Ovary (tissue), 9 donors: ENCODE results near the gene NDUFV2. TPM values are rescaled to one million over a fixed set of nuclear protein-coding genes. Genes with fewer than 3 reads are reported as not detected.

Experiments
- DNase-seq, 5 donors: peaks; one replicate each; pipeline ENCODE4 v3.0.0-alpha.2; 2019 to 2020
- H3K27ac ChIP-seq, 2 donors: fragments of 200-600 bp; one replicate each; pipeline versions ENCODE4 v1.5.1 to v1.8.0; 2019 to 2022
- H3K27me3 ChIP-seq: fragments of 200-600 bp; one replicate; pipeline ENCODE4 v1.8.0; 2022
- H3K36me3 ChIP-seq: fragments of 200-600 bp; sonication (generic); one replicate; pipeline ENCODE4 v1.5.1; 2019
- H3K4me1 ChIP-seq: one replicate; pipeline ENCODE4 v1.8.1; 2013; ENCODE audit warnings: mild to moderate bottlenecking, moderate library complexity; ENCODE audit not compliant: insufficient read depth
- H3K4me3 ChIP-seq: fragments of 200-600 bp; sonication (generic); one replicate; pipeline ENCODE4 v1.5.1; 2017
- H3K9me3 ChIP-seq, 2 donors: fragments of 200-600 bp in 1 of 2; sonication (generic) in 1 of 2; one replicate each; pipeline versions ENCODE4 v1.5.1 to v1.8.1; 2013 to 2019; ENCODE audit warnings: mild to moderate bottlenecking in 1 of 2, moderate library complexity in 1 of 2
- EP300 ChIP-seq: sonication (generic); formaldehyde crosslinking; IDR thresholded peaks from one replicate; pipeline ENCODE4 v1.6.1; 2017; ENCODE audit warnings: antibody characterized with exemption
- POLR2A ChIP-seq: fragments of 450-650 bp; IDR thresholded peaks from one replicate; pipeline ENCODE4 v1.6.1; 2017; ENCODE audit warnings: antibody characterized with exemption, mild to moderate bottlenecking, moderate library complexity
- whole genome bisulfite sequencing, 3 donors: extraction: QIAGEN DNeasy Blood & Tissue Kit in 1 of 3; methylation state at CpG; one replicate each; pipeline versions ENCODE4 v1.1.5 to v1.1.7; 2013 to 2017; 5-methylcytosine and 5-hydroxymethylcytosine counted together
- intact Hi-C, 4 donors: fragments of 100-400 bp; cut with DNase I; formaldehyde crosslinking; loops; one replicate each; pipeline versions ENCODE4 v1.11.0 to v1.15.1; 2022 to 2023
- polyA plus RNA-seq, 2 donors: library from polyadenylated mRNA; stranded (reverse); fragments of 200-250 nt in 1 of 2; fragments of 350-450 nt in 1 of 2; fragmentation: Illumina TruSeq in 1 of 2; extraction: RNeasy Lipid Tissue Mini Kit (QIAGEN cat#74804) in 1 of 2; gene quantifications; one replicate each; pipeline ENCODE4 v1.2.3, GENCODE V29; 2013 to 2014
- total RNA-seq, 7 donors: library from RNA; depleted of rRNA in 2 of 7; stranded (reverse); fragments of >200 nt in 2 of 7; fragmentation: NEBNext Ultra II Directional in 3 of 7; extraction: Animal tissue kit (Norgen Biotek cat#: 25700) in 3 of 7; gene quantifications; one replicate each; pipeline versions ENCODE4 v1.1.0 to v1.2.4, GENCODE V29; 2016 to 2023
- TF ChIP-seq, protein P1 (sequence below), 3 donors: fragments of 450-650 bp in 2 of 3; fragments of 200-600 bp in 1 of 3; IDR thresholded peaks; one replicate each; pipeline versions ENCODE4 v1.5.1 to v1.8.0; 2016 to 2022; ENCODE audit warnings: antibody characterized with exemption in 3 of 3, mild to moderate bottlenecking in 1 of 3
- donor health status: DM: no; HTN: no; CAD: no; lungs with moderate emphysema.
- donor health status: DM: no; HTN: no; CAD: no.
- donor health status: Bipolar disorder and iron deficiency.
- donor health status: DM: yes; HTN: yes; CAD: no.
- donor health status: DM: no; HTN: no; CAD: no.
- donor health status: DM: yes; HTN: yes; CAD: no.

NDUFV2 gene
- total and polyA plus RNA-seq, 9 donors = 59.7 to 135 (median 76.6) TPM

- Histone ChIP-seq H3K9me3 (no peaks in the 10 kb centered on the region), H3K27me3 (no peaks in the 10 kb centered on the region), H3K4me1 (no peaks in the 10 kb centered on the region), H3K27ac (no peak overlapping the region), H3K36me3 (no peaks in the 10 kb centered on the region), H3K4me3 (no peak overlapping the region)
- DNase-seq = no peak
- 51 to 53% (median 53%) methylated on average over 2 of the region's 2 CpGs for WGBS, 3 donors
- TF ChIP-seq, protein P1, sequence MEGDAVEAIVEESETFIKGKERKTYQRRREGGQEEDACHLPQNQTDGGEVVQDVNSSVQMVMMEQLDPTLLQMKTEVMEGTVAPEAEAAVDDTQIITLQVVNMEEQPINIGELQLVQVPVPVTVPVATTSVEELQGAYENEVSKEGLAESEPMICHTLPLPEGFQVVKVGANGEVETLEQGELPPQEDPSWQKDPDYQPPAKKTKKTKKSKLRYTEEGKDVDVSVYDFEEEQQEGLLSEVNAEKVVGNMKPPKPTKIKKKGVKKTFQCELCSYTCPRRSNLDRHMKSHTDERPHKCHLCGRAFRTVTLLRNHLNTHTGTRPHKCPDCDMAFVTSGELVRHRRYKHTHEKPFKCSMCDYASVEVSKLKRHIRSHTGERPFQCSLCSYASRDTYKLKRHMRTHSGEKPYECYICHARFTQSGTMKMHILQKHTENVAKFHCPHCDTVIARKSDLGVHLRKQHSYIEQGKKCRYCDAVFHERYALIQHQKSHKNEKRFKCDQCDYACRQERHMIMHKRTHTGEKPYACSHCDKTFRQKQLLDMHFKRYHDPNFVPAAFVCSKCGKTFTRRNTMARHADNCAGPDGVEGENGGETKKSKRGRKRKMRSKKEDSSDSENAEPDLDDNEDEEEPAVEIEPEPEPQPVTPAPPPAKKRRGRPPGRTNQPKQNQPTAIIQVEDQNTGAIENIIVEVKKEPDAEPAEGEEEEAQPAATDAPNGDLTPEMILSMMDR (IDR thresholded peaks at IDR 0.05) = no peak
- TF ChIP-seq POLR2A (no peak), EP300 (no peak)
- intact Hi-C loops = loop anchor here in 1 of 4 donors (5.0 kb wide), 1 partner anchor 1377 kb away; no protein-coding TSS in a partner anchor
These were observed 37.9 kb downstream of the NDUFV2 start for GRCh38 chr18:9140381-9140780.

DNA sequence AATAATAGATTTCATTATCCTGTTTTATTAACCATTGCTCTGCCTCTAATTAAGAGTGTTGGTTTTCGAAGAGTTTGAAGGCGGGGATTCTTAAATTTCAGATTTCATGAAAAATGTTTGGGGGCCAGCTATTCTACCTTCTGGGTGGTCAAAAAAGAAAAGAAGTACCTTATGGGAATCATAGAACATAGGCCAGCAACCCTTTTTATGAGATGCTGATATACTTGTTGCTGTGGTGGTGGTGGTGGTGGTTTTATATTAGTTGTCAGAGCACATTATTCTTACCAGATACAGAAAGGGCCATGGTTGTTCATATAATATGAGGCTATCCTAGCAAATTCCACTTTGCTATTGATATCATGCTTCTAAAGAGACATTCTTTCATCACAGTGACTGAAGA is 38.5 kb downstream of the NDUFV2 start:
- H3K27me3 ChIP-seq = no peaks in the 10 kb centered on the region
- H3K4me3 ChIP-seq = no peak overlapping the region
- H3K36me3 ChIP-seq = no peaks in the 10 kb centered on the region
- intact Hi-C loops = loop anchor here in 1 of 4 donors (5.0 kb wide), 1 partner anchor 1376 kb away; no protein-coding TSS in a partner anchor
- H3K4me1 ChIP-seq = no peaks in the 10 kb centered on the region
- WGBS, 3 donors = 93 to 95% (median 94%) methylated on average over 2 of the region's 2 CpGs
- H3K27ac ChIP-seq = no peak overlapping the region
- DNase-seq = no peak
- TF ChIP-seq, protein P1 (IDR thresholded peaks at IDR 0.05) = no peak
- TF ChIP-seq POLR2A (no peak), EP300 (no peak)
- H3K9me3 ChIP-seq = no peaks in the 10 kb centered on the region

DNA sequence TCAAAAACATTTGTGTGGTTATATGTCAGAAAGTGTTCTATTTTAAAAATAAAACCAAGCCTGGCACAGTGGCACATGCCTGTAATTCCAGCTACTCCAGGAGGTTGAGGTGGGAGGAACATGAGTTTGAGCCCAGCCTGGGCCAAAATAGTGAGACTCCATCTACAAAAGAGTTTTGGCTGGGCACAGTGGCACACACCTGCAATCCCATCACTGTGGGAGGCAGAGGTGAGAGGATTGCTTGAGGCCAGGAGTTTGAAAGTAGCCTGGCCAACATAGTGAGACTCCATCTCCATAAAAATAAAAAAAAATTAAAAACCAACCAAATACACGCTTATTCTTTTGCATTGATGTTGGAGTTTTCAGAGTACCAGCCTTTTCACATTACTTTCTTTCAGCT is 43.7 kb downstream of the NDUFV2 start:
- WGBS, 3 donors = 90 to 93% (median 92%) methylated on average over 1 of the region's 1 CpG
- DNase-seq = no peak
- H3K36me3 ChIP-seq = no peaks in the 10 kb centered on the region
- no peaks in the 10 kb centered on the region for H3K27me3 ChIP-seq
- TF ChIP-seq POLR2A = no peak
- TF ChIP-seq, protein P1 (IDR thresholded peaks at IDR 0.05) = no peak
- TF ChIP-seq EP300 = no peak
- H3K27ac ChIP-seq = no peak overlapping the region
- peaks cover 3% of the 10 kb centered on the region for H3K4me1 ChIP-seq
- no peaks in the 10 kb centered on the region for H3K9me3 ChIP-seq
- H3K4me3 ChIP-seq = no peak overlapping the region
- intact Hi-C loops = loop anchor here in 2 of 4 donors (5.0 kb wide), 2 partner anchors 69 to 74 kb away; no protein-coding TSS in a partner anchor

DNA sequence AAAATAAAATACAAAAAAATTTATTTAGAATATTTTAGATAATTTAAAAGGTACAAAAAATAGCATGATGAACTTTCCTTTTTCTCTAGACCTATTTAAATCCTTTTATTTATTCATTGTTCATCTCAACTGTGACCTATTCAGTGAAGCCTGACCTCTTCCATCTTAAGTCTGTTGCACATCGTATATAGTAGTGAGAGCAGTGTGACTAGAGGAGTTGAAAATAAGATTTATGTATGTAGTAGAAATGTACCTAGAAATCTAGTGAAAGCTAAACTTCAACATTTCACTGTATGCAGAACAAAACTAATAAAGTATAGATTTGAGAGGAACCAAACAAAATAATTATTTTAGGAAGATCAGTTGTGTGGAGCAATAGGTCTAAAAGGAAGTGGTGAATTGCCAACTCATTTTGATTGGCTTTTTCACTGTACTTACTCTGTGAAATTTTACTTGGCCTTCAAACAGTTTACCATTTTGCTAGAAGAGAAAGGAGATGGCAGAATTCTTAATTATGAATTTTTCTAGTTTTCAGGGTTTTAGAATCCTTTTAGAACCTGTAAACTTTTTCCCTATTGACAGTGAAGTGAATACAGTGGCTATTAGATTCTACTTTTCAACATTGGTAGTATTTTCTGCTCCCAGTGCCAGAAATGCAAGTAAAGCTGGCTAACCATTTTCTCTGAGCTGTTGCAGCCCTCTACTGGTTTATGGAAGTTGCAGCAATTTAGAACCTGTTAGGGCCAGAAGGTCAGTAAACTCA is 45.1 kb downstream of the NDUFV2 start:
- H3K4me3 ChIP-seq = no peak overlapping the region
- H3K27ac ChIP-seq = no peak overlapping the region
- H3K9me3 ChIP-seq = no peaks in the 10 kb centered on the region
- 21 to 25% (median 23%) methylated on average over 1 of the region's 1 CpG for WGBS, 3 donors
- H3K27me3 ChIP-seq = no peaks in the 10 kb centered on the region
- H3K4me1 ChIP-seq = peaks cover 3% of the 10 kb centered on the region
- TF ChIP-seq EP300 = no peak
- TF ChIP-seq, protein P1 (IDR thresholded peaks at IDR 0.05) = peak; percentile 28 to 71 (median 65)
- peak in 1 of 5 donors; percentile 42 for DNase-seq
- H3K36me3 ChIP-seq = no peaks in the 10 kb centered on the region
- intact Hi-C loops = loop anchor here in 2 of 4 donors (5.0 kb wide), 2 partner anchors 70 to 75 kb away; no protein-coding TSS in a partner anchor
